Activated CD4-positive, alpha-beta memory T cell treated with anti-CD3 and anti-CD28 coated beads for 36 hours (primary cell): ENCODE data around the gene OXLD1. TPM values are rescaled to one million over a fixed set of nuclear protein-coding genes. Genes with fewer than 3 reads are reported as not detected.

Experiments used
- CTCF ChIA-PET: fragments of 350-600 bp; sonication (Branson Sonifier 250); formaldehyde crosslinking; loops from one replicate; lab custom pipeline; 2021; ENCODE audit warnings: antibody characterized with exemption, inconsistent platforms; lab: Charles Lee
- POLR2A ChIA-PET: fragments of 350-600 bp; sonication (Branson Sonifier 250); formaldehyde crosslinking; loops from one replicate; lab custom pipeline; 2021; ENCODE audit warnings: antibody characterized with exemption; lab: Charles Lee
- DNase-seq: peaks from one replicate; pipeline ENCODE4 v3.0.0-alpha.2; 2020
- H3K27ac Mint-ChIP-seq: one replicate; pipeline ENCODE4 v1.8.0; 2021; ENCODE audit warnings: mixed read lengths
- H3K27me3 Mint-ChIP-seq: one replicate; pipeline ENCODE4 v1.8.0; 2021; ENCODE audit warnings: mixed read lengths
- H3K36me3 Mint-ChIP-seq: one replicate; pipeline ENCODE4 v1.8.0; 2021; ENCODE audit warnings: mixed read lengths
- H3K4me1 Mint-ChIP-seq: one replicate; pipeline ENCODE4 v1.8.0; 2021; ENCODE audit warnings: low read depth, mixed read lengths
- H3K4me3 Mint-ChIP-seq: one replicate; pipeline ENCODE4 v1.8.0; 2021; ENCODE audit warnings: mild to moderate bottlenecking, mixed read lengths
- H3K9me3 Mint-ChIP-seq: one replicate; pipeline ENCODE4 v1.8.0; 2021; ENCODE audit warnings: mixed read lengths
- intact Hi-C: fragments of 100-400 bp; cut with micrococcal nuclease; formaldehyde crosslinking; loops from one replicate; pipeline ENCODE4 v1.15.1; 2023
- total RNA-seq, 2 experiments: library from RNA; stranded (reverse); gene quantifications; one replicate each; pipeline ENCODE4 v1.2.3, GENCODE V29; 2021

The OXLD1 gene
- total RNA-seq, 2 experiments from 2014 or later, result 49.6 to 57.7 TPM

DNA sequence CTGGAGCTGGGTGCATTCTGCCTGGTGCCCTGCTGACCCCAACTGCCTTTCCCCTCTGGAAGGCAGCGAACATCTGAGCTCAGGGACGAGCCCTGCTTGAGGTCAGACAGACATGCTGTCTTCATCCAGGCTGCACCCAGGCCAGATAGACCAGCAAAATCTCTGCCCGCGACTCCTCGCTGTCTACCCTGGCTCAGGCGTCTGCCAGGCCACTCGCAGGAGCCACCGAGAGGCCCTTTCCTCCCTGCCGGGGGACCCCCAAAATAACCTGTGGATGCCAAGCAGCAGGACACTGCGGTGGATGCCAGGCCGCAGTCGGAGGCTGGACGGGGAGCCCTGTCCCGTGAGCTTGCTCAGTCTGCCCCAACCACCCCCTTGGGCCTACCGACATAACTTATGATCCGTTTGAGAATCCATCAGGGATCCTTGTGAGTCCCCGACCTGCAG lies 42.4 kb upstream of the OXLD1 start:
- peaks cover 22% of the 10 kb centered on the region for H3K36me3 Mint-ChIP-seq
- no peak overlapping the region for H3K27ac Mint-ChIP-seq
- H3K9me3 Mint-ChIP-seq, result no peaks in the 10 kb centered on the region
- DNase-seq, result no peak
- ChIA-PET CTCF (no interaction called here), POLR2A (interaction anchor here (0.9 to 3.0 kb wide), 2 partner anchors 25 to 34 kb away, joined by 3 to 12 read pairs; partner anchors contain the start of genes ARL16 and HGS)
- no peak overlapping the region for H3K4me3 Mint-ChIP-seq
- no peaks in the 10 kb centered on the region for H3K27me3 Mint-ChIP-seq
- intact Hi-C loops, result no loop called here
- H3K4me1 Mint-ChIP-seq, result peaks cover 28% of the 10 kb centered on the region

DNA sequence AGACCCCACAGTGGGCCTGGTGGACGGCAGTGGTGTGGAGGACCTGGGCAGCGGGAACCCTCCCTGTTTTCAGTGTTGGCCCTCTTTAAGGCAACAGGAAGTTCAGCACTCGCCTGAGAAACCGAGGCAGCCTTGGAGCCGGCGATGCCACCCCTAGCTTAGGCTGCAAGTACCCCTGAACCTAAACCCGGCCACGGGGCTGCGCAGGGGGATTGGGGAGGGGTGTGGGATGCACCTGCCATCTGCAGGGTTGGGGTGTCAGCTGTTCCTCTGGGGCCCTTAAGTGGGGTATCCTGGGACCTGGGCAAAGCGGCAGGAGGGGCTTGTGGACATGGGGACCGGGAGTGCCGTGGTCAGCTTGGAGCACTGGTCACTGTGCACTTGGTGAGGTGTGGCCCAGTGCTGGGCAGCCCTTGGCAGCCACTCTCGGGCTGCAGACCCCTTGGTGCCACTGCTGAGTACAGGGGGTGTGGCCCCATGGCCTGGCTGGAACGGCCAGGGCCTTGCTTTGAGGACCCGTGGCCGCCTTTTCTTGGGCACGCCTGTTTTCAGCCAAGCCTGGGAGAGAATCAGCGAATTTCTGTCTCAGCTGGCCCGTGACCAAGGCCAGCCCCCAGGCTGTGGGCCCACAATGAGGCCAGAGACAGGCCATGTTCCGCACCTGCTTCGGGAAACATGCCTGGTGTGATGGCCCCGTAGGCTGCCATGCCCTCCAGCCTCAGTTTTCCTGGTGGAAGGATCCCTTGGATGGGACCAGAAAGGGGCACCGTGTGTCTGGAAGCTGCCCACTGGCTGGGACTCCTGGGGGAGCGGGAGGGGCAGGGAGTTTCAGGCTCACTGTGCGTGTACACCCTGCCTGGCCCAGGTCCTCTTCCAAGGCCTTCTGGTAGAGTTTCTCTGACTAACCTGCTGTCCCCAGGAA lies 41.6 kb upstream of the OXLD1 start:
- intact Hi-C loops, result no loop called here
- no peaks in the 10 kb centered on the region for H3K9me3 Mint-ChIP-seq
- peaks cover 22% of the 10 kb centered on the region for H3K36me3 Mint-ChIP-seq
- H3K4me3 Mint-ChIP-seq, result no peak overlapping the region
- CTCF ChIA-PET, result no interaction called here
- DNase-seq, result no peak
- POLR2A ChIA-PET, result no interaction called here
- peaks cover 25% of the 10 kb centered on the region for H3K4me1 Mint-ChIP-seq
- no peak overlapping the region for H3K27ac Mint-ChIP-seq
- H3K27me3 Mint-ChIP-seq, result no peaks in the 10 kb centered on the region

DNA sequence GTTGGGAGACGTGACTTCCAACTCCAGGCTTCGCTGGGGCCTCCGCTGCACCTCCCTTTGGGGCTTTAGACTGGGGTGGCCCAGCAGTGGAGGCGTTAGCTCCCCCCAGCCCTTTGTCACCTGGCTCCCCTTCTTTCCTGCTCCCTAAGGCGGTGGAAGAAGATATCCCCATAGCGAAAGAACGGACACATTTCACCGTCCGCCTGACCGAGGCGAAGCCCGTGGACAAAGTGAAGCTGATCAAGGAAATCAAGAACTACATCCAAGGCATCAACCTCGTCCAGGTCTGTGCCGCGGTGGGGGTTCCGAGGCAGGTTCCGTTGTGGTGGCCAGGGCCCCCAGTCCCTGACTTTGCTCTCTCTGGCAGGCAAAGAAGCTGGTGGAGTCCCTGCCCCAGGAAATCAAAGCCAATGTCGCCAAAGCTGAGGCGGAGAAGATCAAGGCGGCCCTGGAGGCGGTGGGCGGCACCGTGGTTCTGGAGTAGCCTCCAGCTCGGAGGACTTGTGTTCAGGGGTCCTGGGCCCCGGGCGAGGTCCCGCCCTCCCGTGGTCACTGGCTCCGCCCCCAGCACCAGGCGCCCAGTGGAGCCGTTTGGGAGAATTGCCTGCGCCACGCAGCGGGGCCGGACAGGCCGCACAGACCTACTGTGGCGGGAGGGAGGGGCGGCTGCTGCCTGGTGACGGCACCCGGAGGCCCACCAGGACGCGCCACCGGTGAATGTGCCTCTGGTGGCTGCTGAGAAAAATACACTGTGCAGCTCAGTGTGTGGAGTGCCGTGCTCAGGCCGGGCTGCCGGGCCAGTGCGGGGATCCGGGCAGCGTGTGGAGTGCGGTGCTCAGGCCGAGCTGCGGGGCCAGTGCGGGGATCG lies 40.6 kb upstream of the OXLD1 start:
- DNase-seq, result no peak
- intact Hi-C loops, result no loop called here
- POLR2A ChIA-PET, result no interaction called here
- Mint-ChIP-seq H3K27ac (no peak overlapping the region), H3K9me3 (no peaks in the 10 kb centered on the region), H3K4me1 (peaks cover 29% of the 10 kb centered on the region), H3K27me3 (no peaks in the 10 kb centered on the region), H3K4me3 (no peak overlapping the region), H3K36me3 (peaks cover 26% of the 10 kb centered on the region)
- CTCF ChIA-PET, result no interaction called here

DNA sequence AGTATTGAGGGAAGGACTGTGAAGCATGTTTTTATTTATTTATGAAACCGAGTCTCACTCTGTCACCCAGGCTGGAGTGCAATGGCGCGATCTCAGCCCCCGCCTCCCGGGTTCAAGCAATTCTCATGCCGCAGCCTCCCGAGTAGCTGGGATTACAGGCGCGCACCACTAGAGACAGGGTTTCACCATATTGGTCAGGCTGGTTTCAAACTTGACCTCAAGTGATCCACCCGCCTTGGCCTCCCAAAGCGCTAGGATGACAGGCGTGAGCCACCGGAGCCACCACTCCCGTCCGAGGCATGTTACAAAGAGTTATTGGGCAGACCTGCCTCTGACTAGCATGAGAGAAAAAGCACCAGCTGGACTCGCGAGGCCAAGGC lies 39.8 kb upstream of the OXLD1 start:
- DNase-seq, result no peak
- Mint-ChIP-seq H3K4me3 (no peak overlapping the region), H3K36me3 (peaks cover 29% of the 10 kb centered on the region), H3K4me1 (peaks cover 30% of the 10 kb centered on the region), H3K27me3 (no peaks in the 10 kb centered on the region), H3K27ac (no peak overlapping the region), H3K9me3 (no peaks in the 10 kb centered on the region)
- POLR2A ChIA-PET, result interaction anchor here (5.5 kb wide), 1 partner anchor 22 kb away, joined by 54 read pairs; the partner anchor contains the start of genes ARL16 and HGS
- intact Hi-C loops, result no loop called here
- CTCF ChIA-PET, result no interaction called here

DNA sequence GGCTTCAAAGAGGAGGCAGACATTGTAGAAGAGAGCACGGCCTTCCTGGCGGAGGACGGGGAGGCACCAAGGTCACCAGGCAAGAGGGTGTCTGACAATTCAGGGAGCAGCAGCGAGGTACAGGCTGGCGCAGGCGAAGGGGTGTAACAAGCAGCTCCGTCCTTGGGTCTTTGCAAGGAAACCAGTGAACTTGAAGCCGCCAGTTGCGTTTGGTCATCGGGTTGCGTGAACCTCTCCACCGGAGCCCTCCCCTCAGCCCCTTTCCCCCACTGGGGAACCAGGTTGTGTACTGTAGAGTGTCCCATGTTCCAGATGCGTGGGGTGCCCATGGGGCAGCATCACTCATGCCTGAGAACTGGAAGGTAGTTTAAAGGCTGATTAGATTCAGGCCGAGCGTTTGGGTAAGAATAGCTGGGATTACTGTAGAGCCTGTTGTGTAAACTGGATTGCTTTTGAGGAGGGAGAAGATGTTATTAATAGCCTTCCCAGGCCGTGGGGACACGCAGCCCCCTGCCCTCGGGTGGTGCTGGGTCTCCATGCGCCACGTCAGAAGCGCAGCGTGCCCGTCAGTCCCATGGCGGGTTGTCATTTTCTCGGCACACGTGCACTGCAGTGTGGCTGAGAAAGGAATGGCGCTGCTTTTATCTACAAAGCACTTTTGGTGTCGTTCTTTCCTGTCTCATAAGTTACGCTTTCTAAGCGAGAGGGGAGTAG lies 39.3 kb upstream of the OXLD1 start:
- no peak for DNase-seq
- Mint-ChIP-seq H3K4me3 (peak overlapping the region; percentile 39), H3K27me3 (no peaks in the 10 kb centered on the region), H3K9me3 (no peaks in the 10 kb centered on the region), H3K4me1 (peaks cover 30% of the 10 kb centered on the region), H3K27ac (peak overlapping the region; percentile 24), H3K36me3 (peaks cover 33% of the 10 kb centered on the region)
- CTCF ChIA-PET, result no interaction called here
- intact Hi-C loops, result no loop called here
- POLR2A ChIA-PET, result interaction anchor here (0.6 to 5.5 kb wide), 2 partner anchors 22 to 417 kb away, joined by 3 to 54 read pairs; partner anchors contain the start of genes ARL16 and HGS

DNA sequence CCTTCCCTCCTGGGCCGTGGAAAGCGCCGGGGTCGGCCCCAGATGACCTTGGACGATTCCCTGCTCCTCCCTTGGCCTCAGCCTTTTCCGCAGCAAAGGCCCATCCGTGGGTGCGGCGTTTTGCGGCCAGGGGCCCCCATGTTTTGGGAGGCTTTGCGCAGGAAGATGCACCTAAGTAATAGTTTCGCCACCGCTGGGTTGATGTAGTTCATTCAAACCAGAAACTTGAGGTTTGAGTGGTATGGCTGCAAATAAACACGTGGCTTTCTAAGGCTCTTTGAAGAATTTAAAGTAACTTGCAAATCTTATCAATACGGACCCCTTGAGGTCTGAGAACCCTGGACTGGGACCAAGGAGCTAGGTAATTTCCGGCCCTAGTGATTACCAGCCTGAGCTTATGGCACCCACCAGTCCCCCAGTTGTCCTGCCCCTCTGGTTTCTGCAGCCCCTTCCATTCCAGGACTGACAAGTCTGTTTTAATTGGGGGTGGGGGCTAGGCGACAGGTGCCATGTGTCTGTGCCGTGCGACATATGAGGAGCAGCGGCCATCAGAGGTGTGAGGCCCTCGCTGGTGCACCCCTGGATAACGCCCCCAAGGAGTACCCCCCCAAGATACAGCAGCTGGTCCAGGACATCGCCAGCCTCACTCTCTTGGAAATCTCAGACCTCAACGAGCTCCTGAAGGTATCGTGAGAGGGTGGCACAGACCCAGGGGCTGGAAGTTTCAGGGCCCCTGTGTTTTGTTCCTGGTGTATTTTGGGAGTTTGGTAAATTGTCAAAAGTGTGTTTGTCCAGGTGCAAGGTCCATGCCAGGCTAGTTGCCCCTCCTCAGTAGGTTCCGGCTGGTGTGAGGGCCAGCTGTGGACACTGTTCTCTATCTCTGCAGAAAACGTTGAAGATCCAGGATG lies 37.6 kb upstream of the OXLD1 start:
- intact Hi-C loops, result loop anchor here (1.0 to 2.0 kb wide), 2 partner anchors 8 to 19 kb away; partner anchors contain the start of genes HGS and SLC25A10
- peak; percentile 33 for DNase-seq
- no peaks in the 10 kb centered on the region for H3K27me3 Mint-ChIP-seq
- H3K36me3 Mint-ChIP-seq, result peaks cover 36% of the 10 kb centered on the region
- H3K9me3 Mint-ChIP-seq, result no peaks in the 10 kb centered on the region
- H3K27ac Mint-ChIP-seq, result peak overlapping the region; percentile 69
- H3K4me3 Mint-ChIP-seq, result peak overlapping the region; percentile 79
- H3K4me1 Mint-ChIP-seq, result peaks cover 27% of the 10 kb centered on the region
- ChIA-PET POLR2A (interaction anchor here (0.6 to 5.5 kb wide), 15 partner anchors 7 to 395 kb away, joined by 3 to 54 read pairs (median 4); partner anchors contain the start of genes ARL16, HGS, MCRIP1 and P4HB), CTCF (interaction anchor here (0.7 to 2.3 kb wide), 5 partner anchors 9 to 256 kb away, joined by 3 to 13 read pairs (median 4); partner anchors contain the start of genes ARL16 and HGS)

DNA sequence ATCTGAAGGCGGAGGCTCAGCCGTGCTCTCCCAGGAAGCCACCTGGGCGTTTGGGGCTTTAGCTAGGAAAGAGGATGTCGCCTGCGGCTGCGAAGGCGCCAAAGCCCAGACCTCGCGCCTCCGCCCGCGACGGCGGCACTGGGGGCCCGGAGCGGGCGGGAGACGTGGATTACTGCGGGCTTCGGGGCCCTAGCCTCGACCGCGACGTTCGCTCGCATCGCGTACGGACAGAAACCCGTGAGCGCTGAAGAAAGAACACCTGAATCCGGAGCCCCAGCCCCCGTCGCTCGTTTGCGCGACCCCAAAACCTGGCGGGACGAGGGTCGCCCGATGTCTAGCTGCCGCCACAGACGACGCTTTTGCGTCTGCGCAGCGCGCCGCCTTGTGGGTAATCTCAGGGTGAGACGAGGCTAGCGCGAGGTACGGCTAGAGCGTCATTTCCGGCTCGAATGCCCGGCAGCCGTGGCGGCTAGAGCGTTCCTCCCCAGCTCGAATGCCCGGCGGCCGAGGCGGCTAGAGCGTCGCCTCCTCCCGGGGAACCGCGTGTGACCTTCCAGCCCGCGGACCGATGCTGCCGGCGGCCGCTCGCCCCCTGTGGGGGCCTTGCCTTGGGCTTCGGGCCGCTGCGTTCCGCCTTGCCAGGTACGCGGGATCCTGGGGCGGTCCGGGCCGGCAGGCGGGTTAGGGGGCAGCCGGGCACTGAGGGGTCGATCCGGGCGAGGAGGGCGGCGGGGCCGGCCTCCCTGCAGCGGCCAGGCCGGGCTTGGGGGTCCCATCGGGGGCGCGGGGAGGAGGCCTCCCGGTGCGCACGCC lies 36.7 kb upstream of the OXLD1 start, which contains the start of gene MRPL12:
TSS of gene MRPL12 (plus strand) at position 434 of the 813 bp plus-strand sequence. CDS start at position 569, 135 bp downstream.
- ChIA-PET CTCF (interaction anchor here (1.0 to 2.3 kb wide), 4 partner anchors 10 to 256 kb away, joined by 3 to 13 read pairs (median 6); partner anchors contain the start of genes ARL16 and HGS), POLR2A (interaction anchor here (1.0 to 5.5 kb wide), 13 partner anchors 8 to 395 kb away, joined by 3 to 54 read pairs (median 4); partner anchors contain the start of genes ARL16, HGS, MCRIP1 and P4HB)
- peak within 1 kb of the TSS; percentile 92 for H3K27ac Mint-ChIP-seq
- intact Hi-C loops, result loop anchor here (1.0 to 2.0 kb wide), 2 partner anchors 9 to 18 kb away; partner anchors contain the start of genes HGS and SLC25A10
- peak within 1 kb of the TSS; percentile 94 for H3K4me3 Mint-ChIP-seq
- peak; percentile 93 for DNase-seq
- no peaks in the 10 kb centered on the region for H3K9me3 Mint-ChIP-seq
- H3K4me1 Mint-ChIP-seq, result peaks cover 31% of the 10 kb centered on the region
- H3K27me3 Mint-ChIP-seq, result no peaks in the 10 kb centered on the region
- peaks cover 40% of the 10 kb centered on the region for H3K36me3 Mint-ChIP-seq

DNA sequence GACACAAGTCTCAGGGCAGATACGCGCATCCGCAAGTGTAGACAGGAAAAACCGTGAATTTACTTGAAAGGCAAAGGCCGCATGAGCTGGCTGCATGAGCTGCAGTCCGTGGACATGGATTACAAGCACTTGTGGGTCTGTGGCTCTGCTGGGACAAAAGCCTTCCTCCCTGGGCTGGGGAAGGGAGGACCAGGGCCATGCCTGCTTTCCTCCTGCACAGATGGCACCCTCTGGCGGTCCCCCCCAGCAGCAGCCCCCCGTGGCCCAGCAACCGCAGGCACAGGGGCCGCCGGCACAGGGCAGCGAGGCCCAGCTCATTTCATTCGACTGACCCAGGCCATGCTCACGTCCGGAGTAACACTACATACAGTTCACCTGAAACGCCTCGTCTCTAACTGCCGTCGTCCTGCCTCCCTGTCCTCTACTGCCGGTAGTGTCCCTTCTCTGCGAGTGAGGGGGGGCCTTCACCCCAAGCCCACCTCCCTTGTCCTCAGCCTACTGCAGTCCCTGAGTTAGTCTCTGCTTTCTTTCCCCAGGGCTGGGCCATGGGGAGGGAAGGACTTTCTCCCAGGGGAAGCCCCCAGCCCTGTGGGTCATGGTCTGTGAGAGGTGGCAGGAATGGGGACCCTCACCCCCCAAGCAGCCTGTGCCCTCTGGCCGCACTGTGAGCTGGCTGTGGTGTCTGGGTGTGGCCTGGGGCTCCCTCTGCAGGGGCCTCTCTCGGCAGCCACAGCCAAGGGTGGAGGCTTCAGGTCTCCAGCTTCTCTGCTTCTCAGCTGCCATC lies 35.1 kb upstream of the OXLD1 start:
- peak; percentile 42 for DNase-seq
- POLR2A ChIA-PET, result interaction anchor here (0.7 to 5.5 kb wide), 5 partner anchors 8 to 173 kb away, joined by 3 to 54 read pairs (median 8); partner anchors contain the start of genes ARL16 and HGS
- intact Hi-C loops, result loop anchor here (2.0 kb wide), 1 partner anchor 17 kb away; the partner anchor contains the start of gene HGS
- H3K9me3 Mint-ChIP-seq, result no peaks in the 10 kb centered on the region
- CTCF ChIA-PET, result interaction anchor here (0.7 to 2.3 kb wide), 6 partner anchors 10 to 168 kb away, joined by 3 to 13 read pairs (median 3); partner anchors contain the start of genes ARL16 and HGS
- no peaks in the 10 kb centered on the region for H3K27me3 Mint-ChIP-seq
- peaks cover 36% of the 10 kb centered on the region for H3K36me3 Mint-ChIP-seq
- peaks cover 31% of the 10 kb centered on the region for H3K4me1 Mint-ChIP-seq
- H3K27ac Mint-ChIP-seq, result peak overlapping the region; percentile 92
- peak overlapping the region; percentile 94 for H3K4me3 Mint-ChIP-seq
